HCT116 (cell line): ENCODE results near the gene SSTR5.

ENCODE experiments used
- CEBPB ChIP-seq: IDR thresholded peaks from 2 replicates; pipeline ENCODE4 v1.6.1; 2012; ENCODE audit warnings: low read depth
- EGR1 ChIP-seq: IDR thresholded peaks from 2 replicates; pipeline ENCODE4 v1.6.1; 2012; ENCODE audit warnings: low read depth
- EZH2 ChIP-seq: fragments of 200-600 bp; sonication (generic); IDR thresholded peaks from 2 replicates; pipeline ENCODE4 v1.6.1; 2017; ENCODE audit warnings: antibody characterized with exemption, mixed run types
- MAX ChIP-seq: IDR thresholded peaks from 2 replicates; pipeline ENCODE4 v1.6.1; 2012
- POLR2A ChIP-seq: IDR thresholded peaks from 2 replicates; pipeline ENCODE4 v1.7.0; 2011; ENCODE audit warnings: borderline replicate concordance; ENCODE audit not compliant: insufficient read depth, insufficient read length; ENCODE audit errors: extremely low read depth
- POLR2AphosphoS5 ChIP-seq: IDR thresholded peaks from 2 replicates; pipeline ENCODE4 v1.6.1; 2011; ENCODE audit warnings: mild to moderate bottlenecking, low read depth, low read length, moderate library complexity
- SP1 ChIP-seq: IDR thresholded peaks from 2 replicates; pipeline ENCODE4 v1.6.1; 2012; ENCODE audit warnings: low read depth
- YY1 ChIP-seq: IDR thresholded peaks from 2 replicates; pipeline ENCODE4 v1.6.1; 2011; ENCODE audit warnings: low read length, low read depth, moderate library complexity, mild to moderate bottlenecking; ENCODE audit not compliant: insufficient replicate concordance; ENCODE audit errors: extremely low read depth
- ZNF274 ChIP-seq: fragments of 200-500 bp; sonication (Bioruptor generic); IDR thresholded peaks from 2 replicates; pipeline ENCODE4 v1.6.1; 2014; ENCODE audit warnings: mild to moderate bottlenecking, low read depth, low read length, inconsistent platforms
- TF ChIP-seq, protein P1 (sequence below), 3 experiments: fragments of 200-600 bp in 1 of 3; sonication (generic) in 1 of 3; IDR thresholded peaks in 2 of 3; conservative IDR thresholded peaks in 1 of 3; 2 replicates each; pipeline ENCODE4 v1.5.1; 2012 to 2017; ENCODE audit warnings: low read depth in 2 of 3, low read length in 2 of 3, antibody characterized with exemption in 1 of 3, borderline replicate concordance in 1 of 3, control low read depth in 1 of 3, mild to moderate bottlenecking in 1 of 3, mixed read lengths in 1 of 3, mixed run types in 1 of 3, moderate library complexity in 1 of 3; ENCODE audit not compliant: insufficient read depth in 1 of 3

DNA sequence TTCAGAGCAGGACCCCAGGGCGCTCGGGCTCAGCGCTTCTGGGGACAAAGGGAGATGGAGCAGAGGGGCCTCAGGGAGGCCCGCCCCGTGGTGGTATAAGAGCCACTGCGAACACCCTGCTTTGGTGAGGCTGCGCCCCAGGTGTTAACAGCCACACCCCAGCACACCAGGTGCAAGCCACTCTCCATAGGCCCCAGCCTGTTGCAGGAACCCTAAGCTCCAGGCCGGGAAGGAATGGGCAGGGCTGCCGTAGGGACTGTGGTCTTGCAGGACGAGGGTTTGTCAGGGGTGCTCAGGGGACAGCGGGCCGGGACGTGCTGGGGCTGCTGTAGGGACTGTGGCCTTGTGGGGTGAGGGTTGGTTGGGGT lies 17.0 kb upstream of the SSTR5 start:
- no peak for TF ChIP-seq YY1
- TF ChIP-seq, protein P1, sequence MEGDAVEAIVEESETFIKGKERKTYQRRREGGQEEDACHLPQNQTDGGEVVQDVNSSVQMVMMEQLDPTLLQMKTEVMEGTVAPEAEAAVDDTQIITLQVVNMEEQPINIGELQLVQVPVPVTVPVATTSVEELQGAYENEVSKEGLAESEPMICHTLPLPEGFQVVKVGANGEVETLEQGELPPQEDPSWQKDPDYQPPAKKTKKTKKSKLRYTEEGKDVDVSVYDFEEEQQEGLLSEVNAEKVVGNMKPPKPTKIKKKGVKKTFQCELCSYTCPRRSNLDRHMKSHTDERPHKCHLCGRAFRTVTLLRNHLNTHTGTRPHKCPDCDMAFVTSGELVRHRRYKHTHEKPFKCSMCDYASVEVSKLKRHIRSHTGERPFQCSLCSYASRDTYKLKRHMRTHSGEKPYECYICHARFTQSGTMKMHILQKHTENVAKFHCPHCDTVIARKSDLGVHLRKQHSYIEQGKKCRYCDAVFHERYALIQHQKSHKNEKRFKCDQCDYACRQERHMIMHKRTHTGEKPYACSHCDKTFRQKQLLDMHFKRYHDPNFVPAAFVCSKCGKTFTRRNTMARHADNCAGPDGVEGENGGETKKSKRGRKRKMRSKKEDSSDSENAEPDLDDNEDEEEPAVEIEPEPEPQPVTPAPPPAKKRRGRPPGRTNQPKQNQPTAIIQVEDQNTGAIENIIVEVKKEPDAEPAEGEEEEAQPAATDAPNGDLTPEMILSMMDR (IDR thresholded peaks at IDR 0.05 in 2 of 3, conservative IDR thresholded peaks at IDR 0.05 in 1 of 3; ENCODE audit: borderline replicate concordance in 1 of 3, insufficient read depth in 1 of 3, low read depth in 2 of 3, low read length in 2 of 3), result no peak
- no peak for TF ChIP-seq POLR2A
- TF ChIP-seq EZH2, result no peak
- TF ChIP-seq CEBPB, result no peak
- no peak for TF ChIP-seq POLR2AphosphoS5
- no peak for TF ChIP-seq ZNF274
- no peak for TF ChIP-seq EGR1
- no peak for TF ChIP-seq MAX
- TF ChIP-seq SP1, result no peak
